ENCODE results near the gene ADGRL2.

DNA sequence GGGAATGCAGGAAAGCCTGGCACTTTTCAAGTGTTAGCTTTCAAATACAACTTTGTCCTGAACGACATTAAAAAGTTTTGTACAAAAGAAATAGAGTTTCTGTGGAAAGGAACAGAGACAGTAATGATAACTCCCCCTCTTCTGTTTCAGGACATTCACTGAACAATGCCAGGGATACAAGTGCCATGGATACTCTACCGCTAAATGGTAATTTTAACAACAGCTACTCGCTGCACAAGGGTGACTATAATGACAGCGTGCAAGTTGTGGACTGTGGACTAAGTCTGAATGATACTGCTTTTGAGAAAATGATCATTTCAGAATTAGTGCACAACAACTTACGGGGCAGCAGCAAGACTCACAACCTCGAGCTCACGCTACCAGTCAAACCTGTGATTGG, 189.5 kb downstream of the ADGRL2 start:
- TF ChIP-seq, protein P1, sequence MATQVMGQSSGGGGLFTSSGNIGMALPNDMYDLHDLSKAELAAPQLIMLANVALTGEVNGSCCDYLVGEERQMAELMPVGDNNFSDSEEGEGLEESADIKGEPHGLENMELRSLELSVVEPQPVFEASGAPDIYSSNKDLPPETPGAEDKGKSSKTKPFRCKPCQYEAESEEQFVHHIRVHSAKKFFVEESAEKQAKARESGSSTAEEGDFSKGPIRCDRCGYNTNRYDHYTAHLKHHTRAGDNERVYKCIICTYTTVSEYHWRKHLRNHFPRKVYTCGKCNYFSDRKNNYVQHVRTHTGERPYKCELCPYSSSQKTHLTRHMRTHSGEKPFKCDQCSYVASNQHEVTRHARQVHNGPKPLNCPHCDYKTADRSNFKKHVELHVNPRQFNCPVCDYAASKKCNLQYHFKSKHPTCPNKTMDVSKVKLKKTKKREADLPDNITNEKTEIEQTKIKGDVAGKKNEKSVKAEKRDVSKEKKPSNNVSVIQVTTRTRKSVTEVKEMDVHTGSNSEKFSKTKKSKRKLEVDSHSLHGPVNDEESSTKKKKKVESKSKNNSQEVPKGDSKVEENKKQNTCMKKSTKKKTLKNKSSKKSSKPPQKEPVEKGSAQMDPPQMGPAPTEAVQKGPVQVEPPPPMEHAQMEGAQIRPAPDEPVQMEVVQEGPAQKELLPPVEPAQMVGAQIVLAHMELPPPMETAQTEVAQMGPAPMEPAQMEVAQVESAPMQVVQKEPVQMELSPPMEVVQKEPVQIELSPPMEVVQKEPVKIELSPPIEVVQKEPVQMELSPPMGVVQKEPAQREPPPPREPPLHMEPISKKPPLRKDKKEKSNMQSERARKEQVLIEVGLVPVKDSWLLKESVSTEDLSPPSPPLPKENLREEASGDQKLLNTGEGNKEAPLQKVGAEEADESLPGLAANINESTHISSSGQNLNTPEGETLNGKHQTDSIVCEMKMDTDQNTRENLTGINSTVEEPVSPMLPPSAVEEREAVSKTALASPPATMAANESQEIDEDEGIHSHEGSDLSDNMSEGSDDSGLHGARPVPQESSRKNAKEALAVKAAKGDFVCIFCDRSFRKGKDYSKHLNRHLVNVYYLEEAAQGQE (IDR thresholded peaks at IDR 0.05; ENCODE audit: unreplicated experiment), result no peak
- TF ChIP-seq, protein P2, sequence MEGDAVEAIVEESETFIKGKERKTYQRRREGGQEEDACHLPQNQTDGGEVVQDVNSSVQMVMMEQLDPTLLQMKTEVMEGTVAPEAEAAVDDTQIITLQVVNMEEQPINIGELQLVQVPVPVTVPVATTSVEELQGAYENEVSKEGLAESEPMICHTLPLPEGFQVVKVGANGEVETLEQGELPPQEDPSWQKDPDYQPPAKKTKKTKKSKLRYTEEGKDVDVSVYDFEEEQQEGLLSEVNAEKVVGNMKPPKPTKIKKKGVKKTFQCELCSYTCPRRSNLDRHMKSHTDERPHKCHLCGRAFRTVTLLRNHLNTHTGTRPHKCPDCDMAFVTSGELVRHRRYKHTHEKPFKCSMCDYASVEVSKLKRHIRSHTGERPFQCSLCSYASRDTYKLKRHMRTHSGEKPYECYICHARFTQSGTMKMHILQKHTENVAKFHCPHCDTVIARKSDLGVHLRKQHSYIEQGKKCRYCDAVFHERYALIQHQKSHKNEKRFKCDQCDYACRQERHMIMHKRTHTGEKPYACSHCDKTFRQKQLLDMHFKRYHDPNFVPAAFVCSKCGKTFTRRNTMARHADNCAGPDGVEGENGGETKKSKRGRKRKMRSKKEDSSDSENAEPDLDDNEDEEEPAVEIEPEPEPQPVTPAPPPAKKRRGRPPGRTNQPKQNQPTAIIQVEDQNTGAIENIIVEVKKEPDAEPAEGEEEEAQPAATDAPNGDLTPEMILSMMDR (conservative IDR thresholded peaks at IDR 0.05; ENCODE audit: low read depth in 2 of 2), result no peak
- TF ChIP-seq EZH2 (IDR thresholded peaks at IDR 0.05; ENCODE audit: low read depth, unreplicated experiment) (no peak), ZNF331 (CRISPR knock-in tag; IDR thresholded peaks at IDR 0.05; ENCODE audit: low read depth) (no peak), POLR2AphosphoS5 (IDR thresholded peaks at IDR 0.05; ENCODE audit: low read depth) (no peak), EZH2phosphoT487 (IDR thresholded peaks at IDR 0.05; ENCODE audit: unreplicated experiment) (no peak), CREB1 (CRISPR knock-in tag; IDR thresholded peaks at IDR 0.05; ENCODE audit: low read depth) (no peak), NANOG (IDR thresholded peaks at IDR 0.05; ENCODE audit: borderline replicate concordance) (no peak), JUNB (IDR thresholded peaks at IDR 0.05; ENCODE audit: unreplicated experiment) (no peak), STAT1 (IDR thresholded peaks at IDR 0.05; ENCODE audit: unreplicated experiment) (no peak), ZNF114 (CRISPR knock-in tag; IDR thresholded peaks at IDR 0.05) (no peak)
- TF ChIP-seq, protein P3, sequence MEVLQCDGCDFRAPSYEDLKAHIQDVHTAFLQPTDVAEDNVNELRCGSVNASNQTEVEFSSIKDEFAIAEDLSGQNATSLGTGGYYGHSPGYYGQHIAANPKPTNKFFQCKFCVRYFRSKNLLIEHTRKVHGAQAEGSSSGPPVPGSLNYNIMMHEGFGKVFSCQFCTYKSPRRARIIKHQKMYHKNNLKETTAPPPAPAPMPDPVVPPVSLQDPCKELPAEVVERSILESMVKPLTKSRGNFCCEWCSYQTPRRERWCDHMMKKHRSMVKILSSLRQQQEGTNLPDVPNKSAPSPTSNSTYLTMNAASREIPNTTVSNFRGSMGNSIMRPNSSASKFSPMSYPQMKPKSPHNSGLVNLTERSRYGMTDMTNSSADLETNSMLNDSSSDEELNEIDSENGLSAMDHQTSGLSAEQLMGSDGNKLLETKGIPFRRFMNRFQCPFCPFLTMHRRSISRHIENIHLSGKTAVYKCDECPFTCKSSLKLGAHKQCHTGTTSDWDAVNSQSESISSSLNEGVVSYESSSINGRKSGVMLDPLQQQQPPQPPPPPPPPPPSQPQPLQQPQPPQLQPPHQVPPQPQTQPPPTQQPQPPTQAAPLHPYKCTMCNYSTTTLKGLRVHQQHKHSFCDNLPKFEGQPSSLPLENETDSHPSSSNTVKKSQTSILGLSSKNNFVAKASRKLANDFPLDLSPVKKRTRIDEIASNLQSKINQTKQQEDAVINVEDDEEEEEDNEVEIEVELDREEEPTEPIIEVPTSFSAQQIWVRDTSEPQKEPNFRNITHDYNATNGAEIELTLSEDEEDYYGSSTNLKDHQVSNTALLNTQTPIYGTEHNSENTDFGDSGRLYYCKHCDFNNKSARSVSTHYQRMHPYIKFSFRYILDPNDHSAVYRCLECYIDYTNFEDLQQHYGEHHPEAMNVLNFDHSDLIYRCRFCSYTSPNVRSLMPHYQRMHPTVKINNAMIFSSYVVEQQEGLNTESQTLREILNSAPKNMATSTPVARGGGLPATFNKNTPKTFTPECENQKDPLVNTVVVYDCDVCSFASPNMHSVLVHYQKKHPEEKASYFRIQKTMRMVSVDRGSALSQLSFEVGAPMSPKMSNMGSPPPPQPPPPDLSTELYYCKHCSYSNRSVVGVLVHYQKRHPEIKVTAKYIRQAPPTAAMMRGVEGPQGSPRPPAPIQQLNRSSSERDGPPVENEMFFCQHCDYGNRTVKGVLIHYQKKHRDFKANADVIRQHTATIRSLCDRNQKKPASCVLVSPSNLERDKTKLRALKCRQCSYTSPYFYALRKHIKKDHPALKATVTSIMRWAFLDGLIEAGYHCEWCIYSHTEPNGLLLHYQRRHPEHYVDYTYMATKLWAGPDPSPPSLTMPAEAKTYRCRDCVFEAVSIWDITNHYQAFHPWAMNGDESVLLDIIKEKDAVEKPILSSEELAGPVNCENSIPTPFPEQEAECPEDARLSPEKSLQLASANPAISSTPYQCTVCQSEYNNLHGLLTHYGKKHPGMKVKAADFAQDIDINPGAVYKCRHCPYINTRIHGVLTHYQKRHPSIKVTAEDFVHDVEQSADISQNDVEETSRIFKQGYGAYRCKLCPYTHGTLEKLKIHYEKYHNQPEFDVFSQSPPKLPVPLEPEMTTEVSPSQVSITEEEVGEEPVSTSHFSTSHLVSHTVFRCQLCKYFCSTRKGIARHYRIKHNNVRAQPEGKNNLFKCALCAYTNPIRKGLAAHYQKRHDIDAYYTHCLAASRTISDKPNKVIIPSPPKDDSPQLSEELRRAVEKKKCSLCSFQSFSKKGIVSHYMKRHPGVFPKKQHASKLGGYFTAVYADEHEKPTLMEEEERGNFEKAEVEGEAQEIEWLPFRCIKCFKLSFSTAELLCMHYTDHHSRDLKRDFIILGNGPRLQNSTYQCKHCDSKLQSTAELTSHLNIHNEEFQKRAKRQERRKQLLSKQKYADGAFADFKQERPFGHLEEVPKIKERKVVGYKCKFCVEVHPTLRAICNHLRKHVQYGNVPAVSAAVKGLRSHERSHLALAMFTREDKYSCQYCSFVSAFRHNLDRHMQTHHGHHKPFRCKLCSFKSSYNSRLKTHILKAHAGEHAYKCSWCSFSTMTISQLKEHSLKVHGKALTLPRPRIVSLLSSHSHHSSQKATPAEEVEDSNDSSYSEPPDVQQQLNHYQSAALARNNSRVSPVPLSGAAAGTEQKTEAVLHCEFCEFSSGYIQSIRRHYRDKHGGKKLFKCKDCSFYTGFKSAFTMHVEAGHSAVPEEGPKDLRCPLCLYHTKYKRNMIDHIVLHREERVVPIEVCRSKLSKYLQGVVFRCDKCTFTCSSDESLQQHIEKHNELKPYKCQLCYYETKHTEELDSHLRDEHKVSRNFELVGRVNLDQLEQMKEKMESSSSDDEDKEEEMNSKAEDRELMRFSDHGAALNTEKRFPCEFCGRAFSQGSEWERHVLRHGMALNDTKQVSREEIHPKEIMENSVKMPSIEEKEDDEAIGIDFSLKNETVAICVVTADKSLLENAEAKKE (CRISPR knock-in tag; IDR thresholded peaks at IDR 0.05), result no peak
- TF ChIP-seq, protein P4, sequence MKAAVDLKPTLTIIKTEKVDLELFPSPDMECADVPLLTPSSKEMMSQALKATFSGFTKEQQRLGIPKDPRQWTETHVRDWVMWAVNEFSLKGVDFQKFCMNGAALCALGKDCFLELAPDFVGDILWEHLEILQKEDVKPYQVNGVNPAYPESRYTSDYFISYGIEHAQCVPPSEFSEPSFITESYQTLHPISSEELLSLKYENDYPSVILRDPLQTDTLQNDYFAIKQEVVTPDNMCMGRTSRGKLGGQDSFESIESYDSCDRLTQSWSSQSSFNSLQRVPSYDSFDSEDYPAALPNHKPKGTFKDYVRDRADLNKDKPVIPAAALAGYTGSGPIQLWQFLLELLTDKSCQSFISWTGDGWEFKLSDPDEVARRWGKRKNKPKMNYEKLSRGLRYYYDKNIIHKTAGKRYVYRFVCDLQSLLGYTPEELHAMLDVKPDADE (IDR thresholded peaks at IDR 0.05), result no peak
